ENCODE measurements around the gene ANTXR2. TPM values are rescaled to one million over a fixed set of nuclear protein-coding genes. Genes with fewer than 3 reads are reported as not detected.
"Not testable (repeated sequence)": the region's sequence is repeated elsewhere in the genome, so short reads cannot be mapped to it uniquely, and the experiment has no call there.

The ANTXR2 gene
- 10 to 100 TPM in 1 of 3 donors, 1 to 10 TPM in 2; 6.1 to 12.9 (median 8.1) TPM for total RNA-seq

GRCh38 chr4:80072744-80073472 lies at the start of gene ANTXR2:
Gene ANTXR2, minus strand, starts transcription at chr4:80073229. Its CDS starts 669 bp downstream, at chr4:80072560.
- DNase-seq: peak; percentile 66
- H3K9me3 Mint-ChIP-seq: no peaks in the 10 kb centered on the region
- H3K4me1 Mint-ChIP-seq (ENCODE audit: low read depth): peaks cover 79% of the 10 kb centered on the region
- H3K4me3 Mint-ChIP-seq: peak within 1 kb of the TSS; percentile 93
- ATAC-seq: peak; percentile 58 to 61
- H3K36me3 Mint-ChIP-seq (ENCODE audit: insufficient read depth): peaks cover 12% of the 10 kb centered on the region
- H3K27me3 Mint-ChIP-seq (ENCODE audit: low read depth): no peaks in the 10 kb centered on the region

DNA sequence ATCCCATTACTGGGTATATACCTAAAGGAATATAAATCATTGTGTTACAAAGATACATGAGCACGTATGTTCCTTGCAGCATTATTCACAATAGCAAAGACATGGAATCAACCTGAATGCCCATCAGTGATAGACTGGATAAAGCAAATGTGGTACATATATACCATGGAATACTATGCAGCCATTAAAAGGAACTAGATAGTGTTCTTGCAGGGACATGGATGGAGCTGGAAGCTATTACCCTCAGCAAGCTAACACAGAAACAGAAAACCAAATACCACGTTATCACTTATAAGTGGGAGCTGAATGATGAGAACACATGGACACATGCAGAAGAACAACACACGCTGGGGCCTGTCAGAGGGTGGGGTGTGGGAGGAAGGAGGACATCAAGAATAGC lies 48.8 kb upstream of the ANTXR2 start:
- peaks cover 10% of the 10 kb centered on the region for H3K9me3 Mint-ChIP-seq
- DNase-seq; H3K27me3 Mint-ChIP-seq (ENCODE audit: low read depth); H3K4me3 Mint-ChIP-seq; H3K36me3 Mint-ChIP-seq (ENCODE audit: insufficient read depth); ATAC-seq: not testable (repeated sequence)
- H3K4me1 Mint-ChIP-seq (ENCODE audit: low read depth): peaks cover 28% of the 10 kb centered on the region

DNA sequence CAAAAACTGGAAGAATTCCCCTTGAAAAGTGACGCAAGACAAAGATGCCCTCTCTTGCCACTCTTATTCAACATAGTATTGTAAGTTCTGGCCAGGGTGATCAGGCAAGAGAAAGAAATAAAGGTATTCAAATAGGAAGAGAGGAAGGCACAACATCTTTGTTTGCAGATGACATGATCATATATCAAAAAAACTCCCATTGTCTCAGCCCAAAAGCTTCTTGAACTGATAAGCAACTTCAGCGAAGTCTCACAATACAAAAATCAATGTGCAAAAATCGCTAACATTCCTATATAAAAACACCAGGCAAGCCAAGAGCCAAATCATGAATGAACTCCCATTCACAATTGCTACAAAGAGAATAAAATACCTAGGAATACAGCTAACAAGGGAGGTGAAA lies 46.6 kb upstream of the ANTXR2 start:
- H3K4me1 Mint-ChIP-seq (ENCODE audit: low read depth); ATAC-seq; H3K36me3 Mint-ChIP-seq (ENCODE audit: insufficient read depth); H3K4me3 Mint-ChIP-seq; DNase-seq; H3K27me3 Mint-ChIP-seq (ENCODE audit: low read depth): not testable (repeated sequence)
- peaks cover 10% of the 10 kb centered on the region for H3K9me3 Mint-ChIP-seq

DNA sequence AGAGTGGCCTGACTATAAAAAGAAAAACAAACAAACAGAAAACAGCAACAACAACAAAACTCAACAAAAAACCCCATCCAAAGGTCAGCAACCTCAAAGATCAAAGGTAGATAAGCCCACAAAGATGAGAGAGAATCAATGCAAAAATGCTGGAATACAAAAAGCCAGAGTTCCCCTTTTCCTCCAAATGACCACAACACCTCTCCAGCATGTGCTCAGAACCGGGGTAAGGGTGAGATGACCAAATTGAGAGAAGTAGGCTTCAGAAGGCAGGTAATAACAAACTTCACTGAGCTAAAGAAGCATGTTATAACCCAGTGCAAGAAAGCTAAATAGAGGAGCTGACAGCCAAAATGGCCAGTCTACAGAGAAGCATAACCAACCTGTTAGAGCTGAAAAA lies 43.5 kb upstream of the ANTXR2 start:
- DNase-seq: no peak
- ATAC-seq: no peak
- H3K9me3 Mint-ChIP-seq: peaks cover 10% of the 10 kb centered on the region
- H3K4me3 Mint-ChIP-seq: no peak overlapping the region
- H3K36me3 Mint-ChIP-seq (ENCODE audit: insufficient read depth): no peaks in the 10 kb centered on the region
- H3K4me1 Mint-ChIP-seq (ENCODE audit: low read depth): no peaks in the 10 kb centered on the region
- H3K27me3 Mint-ChIP-seq (ENCODE audit: low read depth): no peaks in the 10 kb centered on the region

DNA sequence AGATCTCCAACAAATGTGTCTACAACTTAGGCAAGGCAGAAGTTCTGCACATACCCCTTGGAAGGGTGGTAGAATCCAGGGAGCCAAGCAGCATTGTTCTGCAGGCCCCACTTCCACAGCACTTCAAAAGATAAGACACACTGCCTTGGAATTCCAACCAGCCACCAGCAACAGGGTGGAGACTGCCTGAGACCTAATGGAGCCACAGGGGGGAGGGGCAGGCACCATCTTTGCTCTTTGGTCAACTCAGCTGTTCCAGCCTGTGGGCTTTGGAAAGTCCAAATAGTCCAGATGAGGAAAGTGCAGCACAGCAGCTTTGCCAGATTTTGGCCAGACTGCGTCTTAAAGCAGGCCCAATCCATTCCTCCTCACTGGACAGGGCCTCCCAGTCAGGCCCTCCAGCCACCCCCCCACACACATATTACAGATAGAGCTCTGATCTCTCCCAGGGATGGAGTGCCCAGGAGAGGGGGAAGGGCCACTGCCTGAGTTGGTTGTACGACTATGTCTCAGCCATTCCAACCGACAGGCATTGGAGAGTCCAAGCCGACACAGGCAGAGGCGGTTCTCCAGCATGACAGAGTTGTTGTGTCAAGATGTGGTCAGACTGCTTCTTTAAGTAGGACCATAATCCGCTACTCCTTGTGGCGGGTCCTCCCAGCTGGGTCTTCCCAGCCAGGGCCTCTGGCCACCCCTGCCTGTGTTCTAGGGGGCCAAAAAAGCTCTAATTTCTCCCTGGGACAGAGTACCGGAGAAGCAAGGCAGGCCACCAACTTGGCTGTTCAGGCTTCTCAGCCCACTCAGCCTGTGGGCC lies 42.5 kb upstream of the ANTXR2 start:
- Mint-ChIP-seq H3K36me3 (ENCODE audit: insufficient read depth) (no peaks in the 10 kb centered on the region), H3K4me3 (no peak overlapping the region), H3K27me3 (ENCODE audit: low read depth) (no peaks in the 10 kb centered on the region), H3K9me3 (peaks cover 10% of the 10 kb centered on the region), H3K4me1 (ENCODE audit: low read depth) (no peaks in the 10 kb centered on the region)
- DNase-seq (no peak), ATAC-seq (no peak)

DNA sequence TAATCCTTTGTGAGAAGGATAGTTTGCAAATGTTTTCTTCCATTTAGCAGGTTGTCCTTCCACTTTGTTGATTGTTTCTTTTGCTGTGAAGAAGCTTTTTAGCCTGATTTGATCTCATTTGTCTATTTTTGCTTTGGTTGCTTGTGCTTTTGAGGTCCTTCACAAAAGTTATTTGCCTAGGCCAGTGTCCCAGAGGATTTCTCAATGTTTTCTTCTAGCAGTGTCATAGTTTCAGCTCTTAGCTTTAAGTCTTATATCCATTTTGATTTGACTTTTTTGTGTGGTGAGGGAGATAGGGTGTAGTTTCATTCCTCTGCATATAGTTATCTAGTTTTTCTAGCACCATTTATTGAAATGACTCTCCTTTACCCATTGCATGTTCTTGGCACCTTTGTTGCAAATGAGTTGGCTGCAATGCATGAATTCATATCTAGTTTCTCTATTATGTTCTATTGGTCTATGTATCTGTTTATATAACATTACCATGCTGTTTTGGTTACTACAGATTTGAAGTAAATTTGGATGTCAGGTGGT lies 41.8 kb upstream of the ANTXR2 start:
- Mint-ChIP-seq H3K4me1 (ENCODE audit: low read depth) (no peaks in the 10 kb centered on the region), H3K27me3 (ENCODE audit: low read depth) (no peaks in the 10 kb centered on the region), H3K36me3 (ENCODE audit: insufficient read depth) (no peaks in the 10 kb centered on the region), H3K9me3 (peaks cover 10% of the 10 kb centered on the region), H3K4me3 (no peak overlapping the region)
- DNase-seq: no peak
- no peak for ATAC-seq

- Mint-ChIP-seq H3K4me1 (ENCODE audit: low read depth) (no peaks in the 10 kb centered on the region), H3K36me3 (ENCODE audit: insufficient read depth) (no peaks in the 10 kb centered on the region), H3K4me3 (no peak overlapping the region), H3K27me3 (ENCODE audit: low read depth) (no peaks in the 10 kb centered on the region), H3K9me3 (peaks cover 10% of the 10 kb centered on the region)
- DNase-seq (no peak), ATAC-seq (no peak)
These were observed 40.6 kb upstream of the ANTXR2 start for GRCh38 chr4:80113615-80114014.

DNA sequence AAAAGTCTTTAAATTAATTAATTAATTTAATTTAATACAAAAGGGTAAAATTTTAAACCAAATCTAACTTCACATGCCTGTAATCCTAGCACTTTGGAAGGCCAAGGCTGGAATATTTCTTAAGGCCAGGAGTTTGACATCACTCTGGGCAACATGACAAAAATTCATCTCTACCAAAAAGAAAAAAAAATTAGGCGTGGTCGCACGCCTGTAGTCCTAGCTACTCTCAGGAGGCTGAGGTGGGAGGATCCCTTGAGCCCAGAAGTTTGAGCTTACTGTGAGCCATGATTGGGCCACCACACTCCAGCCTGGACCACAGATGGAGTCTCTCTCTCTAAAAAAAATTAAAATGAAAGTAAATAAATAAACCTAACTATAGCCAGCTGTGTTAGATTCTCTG lies 39.2 kb upstream of the ANTXR2 start:
- DNase-seq: no peak
- ATAC-seq: no peak
- H3K36me3 Mint-ChIP-seq (ENCODE audit: insufficient read depth): no peaks in the 10 kb centered on the region
- peaks cover 8% of the 10 kb centered on the region for H3K9me3 Mint-ChIP-seq
- H3K27me3 Mint-ChIP-seq (ENCODE audit: low read depth): no peaks in the 10 kb centered on the region
- H3K4me3 Mint-ChIP-seq: no peak overlapping the region
- no peaks in the 10 kb centered on the region for H3K4me1 Mint-ChIP-seq (ENCODE audit: low read depth)

DNA sequence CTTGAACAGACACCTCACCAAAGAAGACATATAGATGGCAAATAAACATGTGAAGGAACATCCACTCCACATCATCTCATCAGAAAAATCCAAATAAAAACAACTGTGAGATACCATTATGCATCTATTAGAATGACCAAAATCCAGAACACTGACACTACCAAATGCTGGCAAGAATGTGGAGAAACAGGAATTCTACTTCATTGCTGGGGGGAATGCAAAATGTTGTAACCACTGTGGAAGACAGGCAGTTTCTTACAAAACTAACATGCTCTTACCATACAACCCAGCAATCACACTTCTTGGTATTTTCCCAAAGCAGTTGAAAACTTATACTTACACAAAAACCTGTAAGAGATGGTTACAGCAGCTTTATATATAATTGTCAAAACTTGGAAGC lies 38.2 kb upstream of the ANTXR2 start:
- H3K27me3 Mint-ChIP-seq (ENCODE audit: low read depth): no peaks in the 10 kb centered on the region
- H3K4me1 Mint-ChIP-seq (ENCODE audit: low read depth): no peaks in the 10 kb centered on the region
- peaks cover 3% of the 10 kb centered on the region for H3K36me3 Mint-ChIP-seq (ENCODE audit: insufficient read depth)
- no peak overlapping the region for H3K4me3 Mint-ChIP-seq
- ATAC-seq (no peak), DNase-seq (no peak)
- peaks cover 18% of the 10 kb centered on the region for H3K9me3 Mint-ChIP-seq

DNA sequence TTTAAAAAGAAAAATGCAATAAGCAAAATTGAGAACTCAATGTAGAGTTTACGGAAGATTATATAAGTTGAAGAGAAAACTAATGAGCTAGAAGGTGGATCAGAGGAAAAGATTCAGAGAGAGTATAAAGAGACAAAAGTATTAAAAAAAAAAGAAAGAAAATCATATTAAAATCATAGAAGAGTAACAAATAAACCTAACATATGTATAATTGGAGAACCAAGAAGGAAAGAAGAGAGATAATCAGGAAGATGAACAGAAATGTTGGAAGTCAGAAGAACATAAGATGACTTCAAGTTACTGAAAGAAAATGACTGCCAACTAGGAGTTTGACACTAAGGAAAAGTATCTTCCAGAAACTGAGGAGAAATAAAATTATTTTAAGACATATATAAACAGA lies 34.3 kb upstream of the ANTXR2 start:
- ATAC-seq (no peak), DNase-seq (no peak)
- Mint-ChIP-seq H3K27me3 (ENCODE audit: low read depth) (peaks cover 1% of the 10 kb centered on the region), H3K9me3 (peaks cover 18% of the 10 kb centered on the region), H3K4me3 (no peak overlapping the region), H3K4me1 (ENCODE audit: low read depth) (no peaks in the 10 kb centered on the region), H3K36me3 (ENCODE audit: insufficient read depth) (peaks cover 3% of the 10 kb centered on the region)

- no peak overlapping the region for H3K4me3 Mint-ChIP-seq
- ATAC-seq: no peak
- H3K4me1 Mint-ChIP-seq (ENCODE audit: low read depth): peaks cover 14% of the 10 kb centered on the region
- peaks cover 1% of the 10 kb centered on the region for H3K27me3 Mint-ChIP-seq (ENCODE audit: low read depth)
- peaks cover 18% of the 10 kb centered on the region for H3K9me3 Mint-ChIP-seq
- no peak for DNase-seq
- peaks cover 3% of the 10 kb centered on the region for H3K36me3 Mint-ChIP-seq (ENCODE audit: insufficient read depth)
These were observed 31.9 kb upstream of the ANTXR2 start for GRCh38 chr4:80104927-80105326.

DNA sequence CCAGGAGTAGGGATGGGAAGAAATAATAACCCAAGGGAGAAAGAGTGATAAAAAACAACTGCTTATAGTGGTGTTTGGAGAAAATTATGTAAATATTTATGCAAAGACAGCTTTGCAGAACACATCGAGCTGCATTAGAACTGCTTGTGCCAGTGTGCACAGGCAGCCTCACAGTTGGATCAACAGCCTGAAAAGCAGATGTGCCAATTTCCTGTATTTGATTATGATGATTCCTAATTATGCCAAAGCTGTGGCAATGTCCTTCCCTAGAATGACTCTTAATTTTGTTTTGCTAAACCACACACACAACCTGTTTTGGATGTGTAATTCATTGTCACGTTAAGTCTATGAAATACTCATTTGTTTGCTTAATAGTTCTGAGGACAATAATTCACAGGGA lies 30.6 kb upstream of the ANTXR2 start:
- Mint-ChIP-seq H3K9me3 (peaks cover 18% of the 10 kb centered on the region), H3K27me3 (ENCODE audit: low read depth) (peaks cover 1% of the 10 kb centered on the region), H3K4me3 (no peak overlapping the region), H3K4me1 (ENCODE audit: low read depth) (peaks cover 14% of the 10 kb centered on the region), H3K36me3 (ENCODE audit: insufficient read depth) (peaks cover 3% of the 10 kb centered on the region)
- DNase-seq (no peak), ATAC-seq (no peak)

GRCh38 chr4:80101792-80102116 lies 28.7 kb upstream of the ANTXR2 start:
- DNase-seq (no peak), ATAC-seq (peak; percentile 70 to 77)
- peaks cover 14% of the 10 kb centered on the region for H3K4me1 Mint-ChIP-seq (ENCODE audit: low read depth)
- no peak overlapping the region for H3K4me3 Mint-ChIP-seq
- peaks cover 3% of the 10 kb centered on the region for H3K27me3 Mint-ChIP-seq (ENCODE audit: low read depth)
- peaks cover 2% of the 10 kb centered on the region for H3K36me3 Mint-ChIP-seq (ENCODE audit: insufficient read depth)
- peaks cover 6% of the 10 kb centered on the region for H3K9me3 Mint-ChIP-seq

- H3K27me3 Mint-ChIP-seq (ENCODE audit: low read depth): peaks cover 3% of the 10 kb centered on the region
- peak; percentile 40 to 56 for ATAC-seq
- H3K4me3 Mint-ChIP-seq: no peak overlapping the region
- peaks cover 14% of the 10 kb centered on the region for H3K4me1 Mint-ChIP-seq (ENCODE audit: low read depth)
- H3K9me3 Mint-ChIP-seq: peaks cover under 1% of the 10 kb centered on the region
- DNase-seq: no peak
- no peaks in the 10 kb centered on the region for H3K36me3 Mint-ChIP-seq (ENCODE audit: insufficient read depth)
These were observed 28.2 kb upstream of the ANTXR2 start for GRCh38 chr4:80101071-80101791.
